NCI-H774 (cell line): ENCODE results near the gene FCRL1.

Experiments used
- DNase-seq: peaks from one replicate; lab custom pipeline; 2025; lab: John Stamatoyannopoulos, UW

Gene FCRL1

DNA sequence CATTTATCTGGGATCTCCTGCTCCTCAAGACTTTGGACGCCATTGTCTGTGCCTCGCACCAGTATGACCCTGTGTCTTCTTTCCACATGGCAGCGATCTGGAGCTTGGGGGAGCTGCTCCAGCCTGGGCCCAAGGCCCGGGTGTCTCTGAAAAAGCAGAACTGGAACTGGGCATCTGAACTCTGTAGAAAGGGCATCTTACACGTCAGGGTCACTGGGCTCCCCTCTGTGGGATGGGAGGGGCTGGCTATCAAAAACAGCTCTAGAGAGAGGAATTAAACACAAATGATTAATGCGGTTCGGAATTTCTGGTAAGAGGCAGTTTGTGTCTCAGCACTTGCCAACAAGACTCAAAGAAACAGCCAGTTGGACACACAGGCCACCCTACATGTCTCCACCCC, 16.1 kb downstream of the FCRL1 start:
- no peak for DNase-seq

DNA sequence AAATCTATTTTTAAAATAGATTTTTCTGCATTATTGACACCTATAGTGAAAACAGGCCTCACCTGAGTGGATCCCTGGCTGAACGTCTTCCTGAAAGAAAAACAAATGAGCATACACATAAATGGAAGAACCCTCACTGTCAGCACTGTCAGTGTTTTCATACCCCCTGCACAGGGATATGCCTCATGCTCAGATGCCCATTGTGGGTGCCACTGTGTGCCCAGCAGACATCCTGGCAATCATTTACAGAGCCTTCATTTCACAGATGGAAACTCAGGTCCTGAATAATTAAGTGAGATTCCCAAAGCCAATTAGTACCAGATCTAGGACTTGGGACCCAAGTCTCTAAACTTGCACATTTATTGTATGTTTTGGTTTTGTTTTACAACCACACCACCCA, 19.9 kb downstream of the FCRL1 start:
- no peak for DNase-seq

DNA sequence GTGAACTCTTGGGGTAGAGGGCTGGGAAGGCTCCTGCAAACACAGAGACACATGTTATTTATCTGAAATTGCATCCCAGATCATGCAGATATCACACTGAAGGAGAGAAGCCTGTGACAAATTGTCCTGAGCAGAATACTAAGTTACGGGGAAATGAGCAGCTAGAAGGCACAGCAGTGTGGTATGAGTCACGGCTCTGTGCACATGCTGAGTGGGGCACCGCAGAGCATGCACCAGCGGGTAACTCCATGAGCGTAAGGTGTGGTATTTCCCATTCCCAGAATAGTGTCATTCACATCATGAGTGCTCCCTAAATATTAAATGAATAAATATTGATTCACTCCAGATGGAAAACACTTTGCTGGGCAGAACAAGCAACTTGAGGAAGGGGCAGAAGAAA, 21.7 kb downstream of the FCRL1 start:
- no peak for DNase-seq

DNA sequence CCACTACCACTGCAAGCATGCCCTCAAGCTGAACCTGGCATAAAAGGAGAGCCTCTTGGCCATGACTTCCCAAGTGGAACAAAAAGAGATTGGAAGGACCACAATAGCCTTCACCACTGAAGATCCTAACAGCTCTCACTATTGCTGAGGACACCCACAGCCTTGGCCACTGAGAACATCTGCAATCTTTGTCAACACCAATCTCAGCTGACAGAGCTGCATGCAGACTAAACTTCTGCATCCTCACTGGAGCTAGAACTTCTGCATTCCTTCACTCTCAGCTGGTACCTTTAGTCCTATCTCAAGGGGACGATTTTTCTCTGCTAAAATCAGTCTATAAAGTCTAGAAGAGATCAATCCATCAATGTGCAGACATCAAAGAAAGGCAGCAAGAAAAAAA, 34.7 kb downstream of the FCRL1 start:
- no peak for DNase-seq

DNA sequence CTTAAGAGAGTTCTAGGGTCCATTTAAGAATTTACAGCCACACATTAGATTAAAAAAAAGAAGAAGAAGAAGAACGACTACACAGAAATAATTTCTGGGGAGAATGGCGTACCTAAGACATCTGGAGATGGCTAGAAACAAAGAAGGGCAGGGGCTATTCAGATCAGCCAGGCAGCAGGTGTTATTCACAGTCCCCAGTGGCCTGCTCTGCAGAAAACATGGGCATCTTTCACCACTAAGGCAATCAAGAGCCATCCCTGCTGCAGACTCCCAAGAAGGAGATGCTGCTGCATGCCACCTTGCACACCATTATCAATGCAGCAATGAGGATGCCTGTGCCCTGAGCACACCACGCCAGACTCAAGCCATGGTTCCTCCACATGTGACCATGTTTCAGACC, 35.1 kb downstream of the FCRL1 start:
- no peak for DNase-seq

DNA sequence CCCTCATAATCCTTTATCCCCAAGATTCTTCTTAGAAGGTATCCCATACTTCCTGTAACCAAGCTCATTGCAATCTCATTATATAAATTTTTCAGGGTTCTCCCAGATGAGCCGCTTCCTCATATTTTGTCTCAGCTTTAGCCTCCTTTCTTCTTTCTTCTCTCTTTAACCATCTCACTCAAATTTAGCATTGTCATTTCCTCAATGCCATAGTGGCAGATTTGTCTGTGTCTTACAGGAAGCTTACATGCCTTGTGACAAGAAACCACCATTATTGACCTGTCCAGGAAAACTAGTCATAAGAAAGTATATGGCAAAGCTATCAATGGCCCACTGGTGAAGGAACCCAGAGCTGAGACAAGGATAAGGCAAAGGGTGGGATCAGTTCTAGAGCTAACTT, 37.0 kb downstream of the FCRL1 start:
- DNase-seq: no peak

DNA sequence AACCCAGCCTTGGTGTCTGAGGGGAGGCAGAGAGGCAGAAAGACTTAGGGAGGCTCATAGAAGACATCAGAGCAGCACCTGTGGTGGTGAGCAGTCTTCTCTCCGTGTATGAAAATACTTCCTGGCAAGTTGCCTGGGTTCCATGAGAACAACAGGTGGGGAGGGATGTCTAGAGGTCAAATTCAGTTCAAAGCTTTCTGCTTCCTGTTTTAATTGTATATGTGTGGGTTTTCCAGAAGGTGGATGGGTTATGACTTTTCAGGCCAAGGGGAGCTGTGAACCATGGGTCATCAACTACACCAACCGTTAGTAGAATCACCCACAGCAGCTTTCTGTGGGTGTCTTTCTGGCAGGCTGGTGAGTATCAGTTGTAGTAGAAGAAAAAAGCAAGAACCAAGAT, 38.9 kb downstream of the FCRL1 start:
- no peak for DNase-seq

DNA sequence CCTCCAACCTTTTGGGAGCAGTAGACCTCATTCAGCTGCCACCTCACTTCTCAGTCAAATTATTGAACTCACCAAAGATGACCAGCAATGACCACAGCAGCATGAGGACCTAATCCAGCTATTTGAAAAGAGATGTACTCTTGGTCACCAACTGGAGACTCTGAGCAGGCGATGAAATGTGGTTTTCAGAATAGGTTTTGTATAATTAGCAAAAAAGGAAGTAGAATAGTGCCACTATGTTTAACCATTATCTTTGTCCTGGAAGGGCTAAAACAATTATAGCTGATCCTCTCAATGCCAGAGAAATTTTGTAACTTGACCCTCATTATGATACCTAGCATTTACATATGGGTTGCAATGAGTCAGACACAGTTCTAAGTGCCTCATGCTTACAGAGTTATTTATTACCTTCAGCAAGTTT, 42.9 kb downstream of the FCRL1 start, which contains the start of gene FCRL2:
FCRL2 (minus strand) TSS at position 162 of the 421 bp plus-strand sequence; CDS start at position 103, 59 bp downstream.
- DNase-seq: no peak

DNA sequence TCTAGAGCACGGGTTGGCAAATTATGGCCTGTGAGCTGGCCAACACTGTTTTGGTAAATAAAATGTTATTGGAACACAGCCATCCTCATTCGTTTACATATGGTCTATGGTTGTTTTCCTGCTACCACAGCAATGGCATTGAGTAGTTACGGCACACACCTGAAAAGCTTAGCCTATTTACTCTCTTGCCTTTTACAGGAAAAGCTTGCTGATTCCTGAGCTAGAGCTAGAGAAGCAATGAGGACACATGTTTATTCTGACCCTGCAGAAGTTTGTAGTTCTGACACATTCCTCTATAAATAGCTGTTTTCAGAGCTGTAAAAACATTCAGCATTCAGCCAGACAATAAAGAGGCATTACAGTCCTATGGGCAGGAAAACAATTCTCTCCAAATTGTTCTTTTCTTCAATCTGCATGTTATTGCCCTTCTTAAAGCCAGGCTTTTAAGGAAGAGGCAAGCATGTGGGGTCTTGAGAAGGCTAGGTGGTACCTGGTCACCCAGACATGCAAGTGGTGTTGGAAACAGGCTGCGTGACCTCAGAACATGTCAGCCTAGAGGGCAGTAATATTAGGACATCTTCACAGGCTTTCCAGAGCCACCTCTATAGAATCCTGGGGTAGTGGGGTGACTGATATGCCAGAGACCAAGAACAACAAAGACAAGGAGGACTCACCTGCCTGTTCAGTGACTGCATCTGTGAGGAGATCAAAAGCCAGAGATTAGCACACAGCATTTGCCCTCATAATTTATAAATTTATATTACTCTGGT, 44.6 kb downstream of the FCRL1 start:
- DNase-seq: no peak

DNA sequence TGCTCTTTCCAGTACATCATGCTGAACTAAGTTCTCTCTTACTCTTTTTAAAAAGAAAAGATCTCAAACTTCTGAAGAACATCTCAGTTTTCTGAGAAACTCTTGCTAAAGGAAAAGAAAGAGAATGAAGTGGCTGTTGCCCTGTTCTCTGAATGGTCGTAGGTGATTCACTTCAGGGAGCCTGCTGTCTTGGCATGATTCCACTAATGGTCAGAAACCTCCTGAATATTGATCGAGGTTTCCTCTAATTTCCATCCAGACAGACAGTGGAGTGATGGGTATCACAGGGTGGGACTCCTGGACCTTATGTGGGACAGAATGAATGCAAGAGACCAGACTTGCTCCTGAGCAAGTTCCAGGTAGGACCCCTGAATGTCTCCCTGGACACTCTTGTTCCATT, 45.5 kb downstream of the FCRL1 start:
- DNase-seq: no peak

DNA sequence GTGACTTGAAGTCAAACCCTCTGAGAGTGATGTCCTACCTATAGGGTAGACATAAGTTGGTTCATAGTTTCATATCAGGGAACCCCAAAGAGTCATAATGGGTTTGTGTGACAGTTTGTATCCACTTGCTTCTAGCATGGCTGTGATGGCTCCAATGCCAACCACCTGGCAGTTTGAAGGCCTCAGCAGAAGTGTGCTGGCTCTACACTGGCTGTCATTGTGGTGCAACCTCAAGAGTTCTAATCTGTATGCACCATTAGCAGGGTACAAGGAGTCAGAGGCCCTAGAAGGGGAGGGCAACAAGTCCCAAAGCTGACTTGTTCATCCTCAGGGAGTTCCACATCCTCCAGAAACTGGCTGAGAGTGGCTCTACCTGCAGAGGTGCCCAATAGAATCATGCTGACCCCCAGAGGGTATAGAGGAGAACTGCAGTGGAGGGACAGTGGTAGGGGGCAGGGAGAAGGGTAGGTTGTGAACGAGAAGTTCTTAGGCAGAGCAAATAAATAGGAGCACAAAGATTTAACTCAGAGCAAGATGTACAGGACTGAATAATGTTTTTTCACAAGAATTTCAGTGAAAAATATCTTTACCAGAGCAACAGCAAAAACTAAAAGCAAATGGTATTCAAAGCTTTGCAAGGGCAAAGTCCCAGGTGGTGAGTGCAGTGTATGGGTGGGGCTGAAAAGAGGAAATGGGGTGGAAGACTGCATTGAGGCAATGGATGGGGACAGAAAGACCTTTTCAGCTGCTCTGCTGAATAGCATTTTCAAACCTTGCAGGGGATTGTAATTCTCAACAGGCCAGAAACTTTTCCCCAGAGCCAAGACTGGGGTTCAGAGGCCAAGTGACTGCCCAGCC, 46.2 kb downstream of the FCRL1 start:
- DNase-seq: no peak

DNA sequence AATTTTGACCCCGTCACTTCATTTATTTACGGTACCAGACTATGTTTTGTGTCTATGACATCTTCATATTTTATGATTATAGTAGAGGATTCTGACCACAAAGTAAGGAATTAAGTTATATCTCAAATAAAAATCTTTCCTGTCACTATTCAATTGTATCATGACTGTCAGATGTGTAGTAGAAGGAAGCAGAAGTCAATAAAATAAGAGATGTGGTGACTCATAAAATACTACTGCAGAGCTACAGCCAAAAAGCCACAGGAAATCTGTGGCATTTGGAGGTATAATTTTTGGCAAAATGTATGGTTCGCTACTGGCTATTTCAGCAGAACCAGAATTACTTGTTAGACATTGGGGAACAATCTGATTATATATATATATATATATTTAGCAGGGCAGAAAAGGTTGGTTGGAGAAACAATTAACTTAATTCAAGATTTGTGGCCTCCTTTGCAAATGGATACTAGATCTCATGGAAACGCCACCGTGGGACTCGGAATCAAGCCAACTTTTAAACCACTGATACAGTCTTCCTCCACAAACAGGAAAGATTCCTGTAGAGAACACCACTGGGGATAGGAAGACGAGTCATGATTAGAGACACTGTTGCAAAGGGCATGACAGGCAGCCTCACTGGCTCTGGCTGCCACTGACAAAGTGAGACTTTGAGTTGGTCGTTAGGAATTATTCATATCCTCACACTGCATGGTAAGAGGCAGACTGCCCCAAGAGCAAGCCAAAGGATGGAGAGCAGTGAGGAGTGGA, 48.1 kb downstream of the FCRL1 start:
- DNase-seq: no peak

DNA sequence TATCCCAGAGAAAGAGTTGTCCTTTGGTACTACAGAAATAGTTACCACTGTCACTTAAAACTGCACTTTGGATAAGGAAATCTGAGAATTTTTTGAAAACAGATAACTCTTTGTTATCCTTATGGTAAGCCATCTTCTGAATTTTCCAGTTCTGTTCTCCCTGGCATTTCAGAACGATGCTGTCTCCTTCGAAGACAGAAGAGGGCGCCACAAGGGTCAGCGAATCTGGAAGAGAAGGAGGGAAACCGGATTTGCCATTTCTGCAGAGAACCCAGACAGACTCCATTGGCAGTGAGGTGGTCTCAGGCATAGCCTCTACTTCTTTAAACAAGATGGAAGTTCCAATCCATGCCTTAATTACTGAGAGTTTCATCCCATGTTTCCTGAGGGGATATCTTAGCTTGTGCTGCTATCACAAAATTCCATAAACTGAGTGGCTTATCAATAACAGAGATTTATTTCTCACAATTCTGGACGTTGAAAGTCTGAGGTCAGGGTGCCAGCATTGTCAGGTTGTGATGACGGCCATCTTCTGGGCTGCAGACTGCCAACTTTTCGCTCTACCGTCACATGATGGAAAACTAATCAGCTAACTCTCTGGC, 49.4 kb downstream of the FCRL1 start:
- no peak for DNase-seq

DNA sequence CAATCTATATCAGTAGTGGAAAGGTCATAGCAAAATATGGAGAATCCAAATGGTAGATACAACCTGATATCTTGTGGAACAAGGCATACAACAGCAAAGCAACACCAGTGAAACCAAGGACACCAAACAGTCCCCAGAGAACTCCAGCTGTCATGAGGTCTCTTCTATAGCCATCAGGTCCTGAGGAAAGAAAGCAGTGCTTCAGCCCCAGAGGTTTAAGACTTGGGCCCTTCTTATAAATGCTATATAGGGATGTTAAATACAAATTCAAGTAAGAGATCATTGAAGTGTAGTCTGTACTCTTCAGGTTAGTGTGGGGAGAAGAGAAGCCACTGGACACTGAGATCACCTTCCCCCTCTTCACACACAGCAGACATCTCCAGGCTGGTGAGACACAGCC, 53.1 kb downstream of the FCRL1 start:
- DNase-seq: no peak

DNA sequence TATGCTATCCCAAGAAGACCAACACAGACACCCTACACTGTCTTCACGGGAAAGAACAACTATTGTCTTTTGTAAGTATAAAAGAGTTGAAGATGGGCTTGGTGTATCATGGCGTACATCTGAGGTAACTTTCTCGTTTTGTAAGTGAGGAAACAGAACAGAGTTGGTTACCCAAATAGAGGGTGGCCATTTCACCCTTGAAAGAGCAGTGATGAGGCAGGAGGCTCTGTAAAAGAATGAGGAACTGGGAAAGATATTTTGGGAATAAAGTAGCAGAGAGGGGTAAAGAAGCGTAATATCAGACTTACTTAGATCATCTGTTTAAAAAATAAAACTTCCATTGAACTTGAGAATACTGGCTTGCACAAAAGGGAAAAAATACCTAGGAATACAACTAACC, 61.9 kb downstream of the FCRL1 start:
- DNase-seq: no peak

DNA sequence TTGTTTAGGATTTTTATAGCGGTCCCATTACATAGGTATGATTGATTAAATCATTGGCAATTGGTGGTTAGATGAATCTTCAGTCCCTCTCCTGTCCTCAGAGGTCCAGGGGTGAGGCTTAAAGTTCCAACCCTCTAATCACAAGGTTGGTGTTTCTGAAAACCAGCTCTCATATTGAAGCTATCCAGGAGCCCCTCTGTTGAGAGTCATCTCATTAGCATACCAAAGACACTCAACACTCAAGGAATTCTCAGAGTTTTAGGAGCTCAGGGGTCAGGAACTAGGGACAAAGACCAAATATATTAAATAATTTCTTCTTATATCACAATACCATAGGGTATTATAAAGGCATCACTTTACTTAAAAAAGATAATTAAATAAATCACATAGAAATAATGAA, 66.3 kb downstream of the FCRL1 start:
- no peak for DNase-seq

DNA sequence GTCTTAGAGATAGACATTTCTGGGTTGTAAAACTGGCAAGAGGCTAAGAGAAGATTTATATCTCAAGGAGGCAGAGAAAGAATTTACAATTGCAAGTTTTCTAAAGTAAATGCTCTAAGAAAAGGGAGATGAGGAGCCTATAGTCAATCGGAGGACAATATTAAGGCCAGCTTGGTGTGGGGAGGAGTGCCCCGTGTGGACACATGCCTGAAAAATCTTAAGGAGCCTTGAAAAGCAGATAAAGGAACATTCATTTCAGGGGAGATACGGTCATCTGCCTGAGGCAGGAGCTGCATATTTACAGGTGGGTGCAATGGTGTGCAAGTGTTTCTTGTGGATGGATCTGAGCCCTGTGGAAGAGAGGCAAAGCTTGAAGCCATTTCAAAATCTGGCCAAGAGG, 68.6 kb downstream of the FCRL1 start:
- no peak for DNase-seq

DNA sequence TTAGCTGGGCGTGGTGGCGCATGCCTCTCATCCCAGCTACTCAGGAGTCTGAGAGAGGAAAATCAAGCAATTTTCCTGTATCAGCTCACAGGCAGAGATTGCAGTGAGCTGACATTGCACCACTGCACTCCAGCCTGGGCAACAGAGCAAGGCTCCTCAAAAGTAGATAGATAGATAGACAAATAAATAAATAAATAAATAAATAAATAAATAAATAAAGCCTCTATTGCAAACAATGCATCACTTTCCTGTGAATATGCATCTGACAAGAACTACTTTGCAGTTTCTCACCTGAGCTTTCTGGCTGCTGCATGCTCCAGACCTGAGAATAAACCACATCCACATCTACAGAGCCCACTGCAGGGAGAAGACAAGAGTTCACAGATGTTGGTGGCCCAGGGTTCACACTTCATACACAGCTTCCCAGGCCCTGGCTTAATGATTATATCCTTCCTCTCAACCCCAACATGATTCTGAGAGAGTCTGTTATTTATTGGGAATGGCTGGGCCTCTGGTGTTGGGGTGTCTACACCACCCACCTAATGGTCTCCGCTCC, 71.6 kb downstream of the FCRL1 start:
- DNase-seq: no peak
